ENCODE measurements around the gene ZFP1.

GRCh38 chr16:75138233-75138632 lies 10.1 kb upstream of the ZFP1 start:
- TF ChIP-seq CTCF (IDR thresholded peaks at IDR 0.05) (no peak), POLR2A (IDR thresholded peaks at IDR 0.05) (no peak)
